T1000 (cell line): ENCODE measurements around the gene U2AF1L4.
"Not testable (repeated sequence)": the region's sequence is repeated elsewhere in the genome, so short reads cannot be mapped to it uniquely, and the experiment has no call there.

Source experiments
- DNase-seq: peaks from one replicate; lab custom pipeline; 2025; ENCODE audit warnings: mixed read lengths; lab: John Stamatoyannopoulos, UW

The U2AF1L4 gene

GRCh38 chr19:35725216-35725861 is 19.9 kb downstream of the U2AF1L4 start:
- DNase-seq = no peak

- no peak for DNase-seq
Observed at GRCh38 chr19:35724560-35724959, 20.7 kb downstream of the U2AF1L4 start.

- not testable (repeated sequence) for DNase-seq
Observed at GRCh38 chr19:35724132-35724531, 21.1 kb downstream of the U2AF1L4 start.

- DNase-seq = no peak
Observed at GRCh38 chr19:35723671-35724070, 21.5 kb downstream of the U2AF1L4 start.

GRCh38 chr19:35722897-35723296 is 22.3 kb downstream of the U2AF1L4 start:
- no peak for DNase-seq

- DNase-seq = no peak
Observed at GRCh38 chr19:35722461-35722860, 22.8 kb downstream of the U2AF1L4 start.

GRCh38 chr19:35721374-35721773 is 23.8 kb downstream of the U2AF1L4 start:
- no peak for DNase-seq

- DNase-seq = no peak
Observed at GRCh38 chr19:35720648-35721047, 24.6 kb downstream of the U2AF1L4 start.

GRCh38 chr19:35720163-35720524 is 25.1 kb downstream of the U2AF1L4 start:
- DNase-seq = no peak

GRCh38 chr19:35719402-35720162 is 25.6 kb downstream of the U2AF1L4 start:
- no peak for DNase-seq

GRCh38 chr19:35718345-35719041 is 26.7 kb downstream of the U2AF1L4 start:
- no peak for DNase-seq

GRCh38 chr19:35717665-35718344 is 27.4 kb downstream of the U2AF1L4 start, which contains the start of gene KMT2B:
TSS of gene KMT2B (plus strand) at chr19:35718003. CDS start at chr19:35718019, 16 bp downstream.
- DNase-seq = peak; percentile 94

GRCh38 chr19:35716801-35717664 is 28.2 kb downstream of the U2AF1L4 start:
- DNase-seq = peak; percentile 79

- DNase-seq = no peak
Observed at GRCh38 chr19:35715981-35716800, 29.0 kb downstream of the U2AF1L4 start.

GRCh38 chr19:35715355-35715809 is 29.8 kb downstream of the U2AF1L4 start:
- no peak for DNase-seq

- no peak for DNase-seq
Observed at GRCh38 chr19:35714601-35715354, 30.4 kb downstream of the U2AF1L4 start.

- DNase-seq = no peak
Observed at GRCh38 chr19:35713904-35714495, 31.2 kb downstream of the U2AF1L4 start.

- DNase-seq = no peak
Observed at GRCh38 chr19:35713506-35713850, 31.7 kb downstream of the U2AF1L4 start.
